Measurements from ENCODE around the gene CDC20.

The CDC20 gene

GRCh38 chr1:43329995-43330751 lies 28.6 kb upstream of the CDC20 start:
- no peak for DNase-seq

- no peak for DNase-seq
These were observed 27.1 kb upstream of the CDC20 start for GRCh38 chr1:43331688-43332087.

GRCh38 chr1:43334453-43335205 lies 24.2 kb upstream of the CDC20 start:
- no peak for DNase-seq

- no peak for DNase-seq
These were observed 21.2 kb upstream of the CDC20 start, which contains the start of gene MPL for GRCh38 chr1:43337588-43337987. Gene MPL, plus strand, starts transcription at chr1:43337818. Its CDS starts 31 bp downstream, at chr1:43337849.

GRCh38 chr1:43338001-43338400 lies 20.8 kb upstream of the CDC20 start:
- no peak for DNase-seq

GRCh38 chr1:43339584-43340232 lies 19.1 kb upstream of the CDC20 start:
- no peak for DNase-seq

- DNase-seq = no peak
These were observed 18.2 kb upstream of the CDC20 start for GRCh38 chr1:43340559-43340958.

- DNase-seq = no peak
These were observed 14.4 kb upstream of the CDC20 start for GRCh38 chr1:43344267-43344850.

- DNase-seq = no peak
These were observed 13.7 kb upstream of the CDC20 start for GRCh38 chr1:43345120-43345519.

- DNase-seq = no peak
These were observed 12.1 kb upstream of the CDC20 start for GRCh38 chr1:43346636-43347035.

GRCh38 chr1:43348343-43348808 lies 10.4 kb upstream of the CDC20 start:
- DNase-seq = no peak

- peak; percentile 68 for DNase-seq
These were observed 9.8 kb upstream of the CDC20 start for GRCh38 chr1:43348809-43349593.

- no peak for DNase-seq
These were observed 9.0 kb upstream of the CDC20 start for GRCh38 chr1:43349594-43350306.

- DNase-seq = no peak
These were observed 7.8 kb upstream of the CDC20 start for GRCh38 chr1:43350976-43351375.

GRCh38 chr1:43351421-43352350 lies 7.1 kb upstream of the CDC20 start:
- DNase-seq = no peak

- DNase-seq = no peak
These were observed 6.5 kb upstream of the CDC20 start for GRCh38 chr1:43352351-43352705.

- no peak for DNase-seq
These were observed 5.9 kb upstream of the CDC20 start for GRCh38 chr1:43352881-43353280.

GRCh38 chr1:43354471-43354870 lies 4.3 kb upstream of the CDC20 start:
- no peak for DNase-seq

- DNase-seq = no peak
These were observed 3.8 kb upstream of the CDC20 start for GRCh38 chr1:43354936-43355335.

GRCh38 chr1:43357251-43357650 lies 1.5 kb upstream of the CDC20 start:
- no peak for DNase-seq
